Nephron progenitor cell (in vitro differentiated cells): Measurements from ENCODE around the gene WDR41.

Source experiments
- DNase-seq: peaks from one replicate; pipeline ENCODE4 v3.0.0; 2021
- H3K27ac Mint-ChIP-seq: 2 replicates; pipeline ENCODE4 v1.8.0; 2021; ENCODE audit warnings: mild to moderate bottlenecking, moderate library complexity, mixed read lengths
- H3K27me3 Mint-ChIP-seq: 2 replicates; pipeline ENCODE4 v1.8.0; 2021; ENCODE audit warnings: mild to moderate bottlenecking, low read depth, mixed read lengths; ENCODE audit not compliant: poor library complexity
- H3K36me3 Mint-ChIP-seq: 2 replicates; pipeline ENCODE4 v1.8.0; 2021; ENCODE audit warnings: low read depth, mixed read lengths
- H3K4me1 Mint-ChIP-seq: 2 replicates; pipeline ENCODE4 v1.8.0; 2021; ENCODE audit warnings: mixed read lengths
- H3K4me3 Mint-ChIP-seq: 2 replicates; pipeline ENCODE4 v1.8.0; 2021; ENCODE audit warnings: mild to moderate bottlenecking, moderate library complexity, mixed read lengths
- H3K9me3 Mint-ChIP-seq: 2 replicates; pipeline ENCODE4 v1.8.0; 2021; ENCODE audit warnings: mild to moderate bottlenecking, moderate library complexity, mixed read lengths
- TF ChIP-seq, protein P1 (sequence below): fragments of 200-600 bp; sonication (generic); IDR thresholded peaks from 2 replicates; pipeline ENCODE4 v1.5.0; 2021; ENCODE audit warnings: antibody characterized with exemption

WDR41 gene

GRCh38 chr5:77452351-77452750, 39.8 kb downstream of the WDR41 start:
- Mint-ChIP-seq H3K4me1 (no peaks in the 10 kb centered on the region), H3K27ac (no peak overlapping the region), H3K4me3 (no peak overlapping the region), H3K27me3 (no peaks in the 10 kb centered on the region), H3K36me3 (peaks cover 58% of the 10 kb centered on the region), H3K9me3 (peaks cover 7% of the 10 kb centered on the region)
- TF ChIP-seq, protein P1, sequence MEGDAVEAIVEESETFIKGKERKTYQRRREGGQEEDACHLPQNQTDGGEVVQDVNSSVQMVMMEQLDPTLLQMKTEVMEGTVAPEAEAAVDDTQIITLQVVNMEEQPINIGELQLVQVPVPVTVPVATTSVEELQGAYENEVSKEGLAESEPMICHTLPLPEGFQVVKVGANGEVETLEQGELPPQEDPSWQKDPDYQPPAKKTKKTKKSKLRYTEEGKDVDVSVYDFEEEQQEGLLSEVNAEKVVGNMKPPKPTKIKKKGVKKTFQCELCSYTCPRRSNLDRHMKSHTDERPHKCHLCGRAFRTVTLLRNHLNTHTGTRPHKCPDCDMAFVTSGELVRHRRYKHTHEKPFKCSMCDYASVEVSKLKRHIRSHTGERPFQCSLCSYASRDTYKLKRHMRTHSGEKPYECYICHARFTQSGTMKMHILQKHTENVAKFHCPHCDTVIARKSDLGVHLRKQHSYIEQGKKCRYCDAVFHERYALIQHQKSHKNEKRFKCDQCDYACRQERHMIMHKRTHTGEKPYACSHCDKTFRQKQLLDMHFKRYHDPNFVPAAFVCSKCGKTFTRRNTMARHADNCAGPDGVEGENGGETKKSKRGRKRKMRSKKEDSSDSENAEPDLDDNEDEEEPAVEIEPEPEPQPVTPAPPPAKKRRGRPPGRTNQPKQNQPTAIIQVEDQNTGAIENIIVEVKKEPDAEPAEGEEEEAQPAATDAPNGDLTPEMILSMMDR: no peak
- DNase-seq: no peak

- Mint-ChIP-seq H3K4me3 (no peak overlapping the region), H3K36me3 (peaks cover 76% of the 10 kb centered on the region), H3K27me3 (no peaks in the 10 kb centered on the region), H3K9me3 (peaks cover 24% of the 10 kb centered on the region), H3K4me1 (no peaks in the 10 kb centered on the region), H3K27ac (no peak overlapping the region)
- TF ChIP-seq, protein P1: no peak
- no peak for DNase-seq
Measured at GRCh38 chr5:77449981-77450380, 42.1 kb downstream of the WDR41 start.

DNA sequence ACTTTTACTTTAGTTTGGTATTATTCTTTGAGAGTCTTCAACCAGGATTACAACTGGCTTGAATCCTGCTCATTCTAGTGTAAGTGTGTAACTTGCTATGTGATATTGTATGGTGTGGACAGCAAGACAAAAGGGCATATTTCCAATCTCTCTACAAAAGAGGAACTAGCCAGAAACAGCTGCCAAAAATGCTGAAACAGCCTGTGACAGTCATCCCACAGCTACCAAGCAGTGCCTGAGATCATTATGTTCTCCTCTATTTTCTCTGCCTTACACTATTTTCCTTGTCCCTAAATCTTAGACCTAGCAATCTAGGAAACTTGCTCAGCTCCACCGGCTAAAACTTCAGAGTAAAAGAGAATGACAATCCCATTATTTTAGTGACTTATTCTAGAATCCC, 42.8 kb downstream of the WDR41 start:
- no peaks in the 10 kb centered on the region for H3K4me1 Mint-ChIP-seq
- no peaks in the 10 kb centered on the region for H3K27me3 Mint-ChIP-seq
- TF ChIP-seq, protein P1: no peak
- DNase-seq: no peak
- no peak overlapping the region for H3K4me3 Mint-ChIP-seq
- peaks cover 75% of the 10 kb centered on the region for H3K36me3 Mint-ChIP-seq
- H3K9me3 Mint-ChIP-seq: peaks cover 24% of the 10 kb centered on the region
- H3K27ac Mint-ChIP-seq: no peak overlapping the region

GRCh38 chr5:77448831-77449230, 43.3 kb downstream of the WDR41 start:
- no peak overlapping the region for H3K4me3 Mint-ChIP-seq
- H3K27ac Mint-ChIP-seq: no peak overlapping the region
- H3K36me3 Mint-ChIP-seq: peaks cover 74% of the 10 kb centered on the region
- H3K4me1 Mint-ChIP-seq: no peaks in the 10 kb centered on the region
- TF ChIP-seq, protein P1: no peak
- no peak for DNase-seq
- H3K27me3 Mint-ChIP-seq: no peaks in the 10 kb centered on the region
- H3K9me3 Mint-ChIP-seq: peaks cover 24% of the 10 kb centered on the region

- H3K27ac Mint-ChIP-seq: no peak overlapping the region
- no peaks in the 10 kb centered on the region for H3K4me1 Mint-ChIP-seq
- no peak overlapping the region for H3K4me3 Mint-ChIP-seq
- TF ChIP-seq, protein P1: no peak
- peaks cover 71% of the 10 kb centered on the region for H3K36me3 Mint-ChIP-seq
- no peaks in the 10 kb centered on the region for H3K27me3 Mint-ChIP-seq
- peaks cover 24% of the 10 kb centered on the region for H3K9me3 Mint-ChIP-seq
- DNase-seq: no peak
Measured at GRCh38 chr5:77444356-77444755, 47.8 kb downstream of the WDR41 start.

DNA sequence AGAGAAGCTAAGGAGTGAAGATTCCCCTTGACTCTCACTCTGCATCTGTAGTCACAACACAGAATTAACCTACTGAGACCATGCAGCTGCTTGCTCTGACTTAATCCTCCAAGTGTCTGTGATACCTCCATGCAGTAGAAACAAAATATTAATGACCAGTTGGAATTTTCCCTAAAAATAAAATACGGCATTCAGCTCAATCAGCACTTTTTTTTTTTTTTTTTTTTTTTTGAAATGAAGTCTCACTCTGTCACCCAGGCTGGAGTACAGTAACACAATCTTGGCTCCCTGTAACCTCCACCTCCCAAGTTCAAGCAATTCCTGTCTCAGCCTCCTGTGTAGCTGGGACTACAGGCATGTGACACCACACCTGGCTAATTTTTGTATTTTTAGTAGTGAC, 48.4 kb downstream of the WDR41 start:
- no peak for DNase-seq
- peaks cover 65% of the 10 kb centered on the region for H3K36me3 Mint-ChIP-seq
- H3K4me1 Mint-ChIP-seq: no peaks in the 10 kb centered on the region
- no peaks in the 10 kb centered on the region for H3K27me3 Mint-ChIP-seq
- TF ChIP-seq, protein P1: no peak
- H3K9me3 Mint-ChIP-seq: peaks cover 24% of the 10 kb centered on the region
- no peak overlapping the region for H3K4me3 Mint-ChIP-seq
- no peak overlapping the region for H3K27ac Mint-ChIP-seq
